Stimulated activated CD8-positive, alpha-beta memory T cell treated with anti-CD3 and anti-CD28 coated beads, Interleukin-7, amount 100 ng/mL, for 24 hours (primary cell): Measurements from ENCODE around the gene ASB17.
"Not testable (repeated sequence)": the region's sequence is repeated elsewhere in the genome, so short reads cannot be mapped to it uniquely, and the experiment has no call there.

ENCODE experiments used
- DNase-seq: peaks from one replicate; pipeline ENCODE4 v3.0.0-alpha.2; 2020; ENCODE audit warnings: low read depth

Gene ASB17, protein sequence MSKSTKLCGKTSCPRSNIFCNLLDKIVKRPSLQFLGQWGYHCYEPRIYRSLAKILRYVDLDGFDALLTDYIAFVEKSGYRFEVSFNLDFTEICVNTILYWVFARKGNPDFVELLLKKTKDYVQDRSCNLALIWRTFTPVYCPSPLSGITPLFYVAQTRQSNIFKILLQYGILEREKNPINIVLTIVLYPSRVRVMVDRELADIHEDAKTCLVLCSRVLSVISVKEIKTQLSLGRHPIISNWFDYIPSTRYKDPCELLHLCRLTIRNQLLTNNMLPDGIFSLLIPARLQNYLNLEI

DNA sequence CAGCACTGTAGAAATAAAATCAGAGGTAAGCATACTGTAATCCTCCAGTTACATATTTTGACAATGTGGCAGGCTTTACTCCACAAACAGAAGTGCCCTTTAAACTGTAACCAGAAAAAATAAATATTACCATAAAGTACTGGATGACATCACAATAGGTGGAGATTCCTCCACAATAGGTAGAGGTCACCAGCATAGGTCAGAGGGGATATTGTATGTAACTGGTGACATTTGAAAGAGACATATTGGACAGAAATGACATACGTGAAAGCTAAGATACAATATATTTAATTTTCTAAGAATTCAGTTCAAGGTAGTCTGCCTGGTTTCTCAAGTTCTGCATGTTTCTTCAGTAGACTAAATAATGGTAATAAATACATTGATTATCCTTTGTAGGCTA, at the start of gene ASB17:
Gene ASB17, minus strand, starts transcription at position 101 of the 400 bp plus-strand sequence. CDS start 113 bp downstream, outside the sequence.
- DNase-seq, result no peak

DNA sequence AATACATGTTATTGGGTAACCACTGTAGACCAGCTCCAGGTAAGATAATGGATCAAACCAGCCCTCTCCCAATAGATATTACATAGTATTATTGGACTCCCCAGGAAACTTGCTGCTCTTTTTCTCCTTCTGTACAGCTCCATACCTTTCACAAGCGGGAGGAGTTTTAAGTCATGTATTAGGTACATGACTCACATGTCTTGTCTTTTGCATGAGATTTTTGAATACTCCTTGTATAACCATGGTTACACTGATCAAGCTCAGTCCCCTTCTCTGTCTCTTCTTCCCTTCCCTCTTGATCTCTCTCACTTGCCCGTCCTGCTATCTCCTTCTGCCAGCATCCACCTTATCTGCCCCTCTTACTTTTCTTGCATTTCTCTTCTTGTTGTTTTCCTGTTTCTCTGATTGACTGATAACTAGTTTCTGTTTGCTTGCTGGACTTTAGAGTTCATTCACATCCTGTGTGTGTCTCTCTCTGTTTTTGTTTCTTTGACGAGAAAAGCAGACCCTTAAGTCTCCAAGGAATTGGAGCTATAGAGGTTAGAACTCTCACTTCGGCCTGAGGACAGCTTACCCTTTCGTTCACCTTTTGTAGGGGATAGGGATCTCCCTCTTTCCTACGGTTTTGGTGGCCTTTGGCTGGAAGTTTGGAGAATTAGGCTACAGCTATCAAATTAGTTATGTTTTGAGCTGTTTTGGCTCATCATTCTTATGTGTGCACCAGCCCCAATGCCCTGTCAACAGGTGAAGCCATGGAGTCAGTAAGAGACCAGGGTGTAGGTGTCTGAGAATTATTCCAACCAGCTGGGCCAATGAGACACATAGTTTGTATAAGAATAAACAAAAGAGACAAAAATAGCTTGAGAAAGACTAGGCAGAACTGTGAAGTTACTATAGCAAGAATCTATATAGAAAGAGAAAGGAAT, 49.0 kb upstream of the ASB17 start:
- DNase-seq, result no peak

DNA sequence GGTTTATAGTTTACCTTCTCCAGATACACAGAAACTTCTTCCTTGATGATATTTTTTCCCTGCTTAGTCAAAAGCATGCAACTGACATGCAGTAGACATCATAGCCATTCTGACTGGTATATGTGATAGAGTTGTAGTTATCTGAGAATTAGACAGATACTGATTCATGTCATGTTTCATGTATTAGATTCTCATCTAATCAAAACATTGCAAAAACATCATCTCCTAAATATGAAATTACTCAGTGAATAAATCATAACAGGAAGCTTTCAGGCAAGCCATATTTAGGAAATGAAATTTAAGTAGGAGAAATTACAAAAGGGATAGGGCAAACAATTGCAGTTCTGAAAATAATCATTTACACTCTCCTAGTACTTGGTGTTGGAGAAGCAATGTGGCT, 38.4 kb upstream of the ASB17 start:
- no peak for DNase-seq

DNA sequence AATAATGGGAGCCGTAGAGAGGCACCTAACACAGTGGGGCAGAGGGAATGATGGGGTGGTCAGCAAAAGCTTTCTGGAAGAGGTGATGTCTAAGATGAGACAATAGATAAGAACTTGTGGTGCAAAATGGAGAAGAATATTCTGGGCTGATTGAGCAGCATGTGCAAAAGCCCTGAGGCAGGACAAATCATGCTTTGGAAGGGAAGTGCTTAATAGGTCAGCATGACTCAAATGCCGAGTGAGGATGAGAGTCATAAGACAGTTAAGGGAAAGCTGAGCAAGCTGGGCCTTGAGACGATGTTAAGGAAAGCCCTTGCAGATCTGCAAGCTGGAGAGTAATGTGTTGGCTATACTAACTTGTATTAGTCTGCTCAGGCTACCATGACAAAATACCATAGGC, 37.3 kb upstream of the ASB17 start:
- DNase-seq, result no peak

DNA sequence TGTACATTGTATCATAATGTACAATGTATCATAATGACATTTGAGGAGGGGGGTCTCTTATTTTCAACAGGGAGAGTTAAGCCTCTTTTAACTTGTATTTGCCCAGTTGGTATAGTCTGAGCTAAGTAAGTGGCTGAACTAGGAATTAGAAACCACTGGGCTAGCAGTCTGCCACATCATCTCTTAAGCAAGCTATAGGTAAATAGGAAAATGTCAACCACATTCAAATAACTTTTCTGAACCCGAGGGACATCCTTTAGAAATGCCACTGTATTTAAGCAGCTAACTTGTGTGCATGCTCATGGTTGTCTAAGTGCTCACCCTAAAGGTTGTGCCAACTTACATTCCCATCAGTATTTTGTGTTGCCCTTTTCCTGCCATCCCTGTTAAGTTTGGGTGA, 35.5 kb upstream of the ASB17 start:
- no peak for DNase-seq

DNA sequence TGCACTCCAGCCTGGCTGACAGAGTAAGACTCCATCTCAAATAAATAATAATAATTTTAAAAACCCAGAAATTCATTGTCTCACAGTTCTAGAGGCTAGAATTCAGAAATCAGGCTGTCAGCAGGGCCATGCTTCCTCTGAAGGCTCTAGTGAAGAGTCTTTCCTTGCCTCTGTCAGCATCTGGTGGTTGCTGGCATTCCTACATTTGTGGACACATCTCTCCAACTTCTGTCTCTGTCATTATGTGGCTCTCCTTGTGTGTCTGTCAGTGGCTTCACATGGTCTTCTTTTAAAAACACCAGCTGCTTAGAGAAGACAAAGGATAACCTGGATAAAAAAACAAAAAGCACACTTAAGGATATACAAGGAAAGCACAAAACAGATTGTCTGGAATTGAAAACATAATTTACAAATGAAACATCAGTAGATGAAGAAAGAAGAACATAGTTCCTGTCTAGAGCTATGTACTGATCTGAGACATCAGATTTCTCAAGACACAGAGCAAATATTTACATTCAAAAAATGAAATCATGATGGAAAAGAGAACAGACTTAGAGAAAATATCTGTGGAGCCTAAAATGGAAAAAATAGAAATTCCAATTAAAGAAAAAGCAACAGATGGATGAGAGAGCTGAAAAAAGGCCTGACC, 32.7 kb upstream of the ASB17 start:
- no peak for DNase-seq

DNA sequence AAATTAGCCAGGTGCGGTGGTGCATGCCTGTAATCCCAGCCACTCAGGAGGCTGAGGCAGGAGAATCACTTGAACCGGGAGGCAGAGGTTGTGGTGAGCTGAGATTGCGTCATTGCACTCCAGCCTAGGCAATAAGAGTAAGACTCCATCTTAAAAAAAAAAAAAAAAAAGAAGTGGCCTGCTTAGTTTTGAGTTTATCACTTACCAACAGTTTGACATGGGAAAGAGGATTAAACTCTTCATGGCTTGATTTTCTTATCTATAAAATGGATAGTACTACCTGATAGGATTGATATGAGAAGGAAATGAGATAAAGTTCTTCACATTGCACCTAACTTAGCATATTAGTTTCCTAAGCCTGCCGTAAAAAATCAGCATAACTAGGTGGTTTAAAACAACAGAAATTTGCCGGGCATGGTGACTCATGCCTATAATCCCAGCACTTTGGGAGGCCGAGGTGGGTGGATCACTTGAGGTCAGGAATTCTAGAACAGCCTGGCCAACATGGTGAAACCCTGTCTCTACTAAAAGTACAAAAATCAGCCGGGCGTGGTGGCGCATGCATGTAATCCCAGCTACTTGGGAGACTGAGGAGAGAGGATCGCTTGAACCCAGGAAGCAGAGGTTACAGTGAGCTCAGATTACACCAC, 32.0 kb upstream of the ASB17 start:
- DNase-seq, result not testable (repeated sequence)

DNA sequence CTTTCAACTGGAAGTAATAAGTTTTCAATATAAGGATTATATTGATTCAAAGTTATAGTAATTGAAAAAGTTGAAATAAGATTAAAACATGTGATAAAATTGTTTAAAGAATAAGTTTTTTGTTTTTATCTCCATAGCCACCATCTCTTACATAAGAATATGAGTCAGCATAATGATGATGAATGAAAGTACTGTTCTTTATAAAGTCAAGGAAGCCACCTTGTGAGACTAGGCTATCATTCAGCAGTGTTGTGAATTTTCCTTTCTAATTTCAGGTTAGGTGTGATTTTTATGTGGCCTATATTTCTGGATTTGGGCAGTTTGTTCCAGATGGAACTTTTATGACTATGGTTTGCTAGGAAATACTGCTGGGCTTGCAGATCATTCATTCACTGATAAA, 22.4 kb upstream of the ASB17 start:
- no peak for DNase-seq

DNA sequence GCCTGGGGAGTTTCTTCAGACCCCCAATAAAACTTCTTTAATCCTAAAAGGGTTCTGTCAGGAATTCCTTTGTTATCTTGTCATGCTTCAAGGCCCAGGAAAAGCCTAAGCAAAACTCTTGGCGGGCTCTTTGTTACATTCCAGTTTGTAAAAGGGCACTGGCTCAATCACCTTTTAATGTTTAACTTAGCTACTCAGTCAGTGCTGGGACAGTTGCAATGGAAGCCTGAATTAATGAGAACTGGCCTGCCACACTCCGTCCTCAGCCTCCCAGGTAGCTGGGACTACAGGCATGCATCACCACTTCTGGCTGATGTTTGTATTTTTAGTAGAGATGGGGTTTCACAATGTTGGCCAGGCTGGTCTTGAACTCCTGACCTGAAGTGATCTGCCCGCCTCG, 21.3 kb upstream of the ASB17 start:
- no peak for DNase-seq

DNA sequence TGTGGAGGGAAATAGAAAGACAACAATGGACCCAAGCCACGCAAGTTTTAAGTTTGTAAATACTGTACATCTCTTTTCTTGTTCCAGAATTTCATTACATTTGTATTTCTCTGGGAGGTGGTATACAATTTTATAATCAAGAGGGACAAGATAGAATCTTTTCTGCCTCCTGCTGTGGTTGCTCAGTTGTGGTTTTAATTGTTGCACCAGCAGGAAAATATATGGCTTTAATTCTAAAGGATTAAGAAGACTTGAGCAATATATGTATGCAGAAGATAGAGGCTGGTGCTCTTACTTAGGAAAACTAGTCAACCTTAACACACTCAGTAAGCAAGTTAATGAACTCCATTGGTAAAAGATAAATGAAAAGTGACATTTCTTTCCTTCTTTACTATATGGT, 19.8 kb upstream of the ASB17 start:
- no peak for DNase-seq

DNA sequence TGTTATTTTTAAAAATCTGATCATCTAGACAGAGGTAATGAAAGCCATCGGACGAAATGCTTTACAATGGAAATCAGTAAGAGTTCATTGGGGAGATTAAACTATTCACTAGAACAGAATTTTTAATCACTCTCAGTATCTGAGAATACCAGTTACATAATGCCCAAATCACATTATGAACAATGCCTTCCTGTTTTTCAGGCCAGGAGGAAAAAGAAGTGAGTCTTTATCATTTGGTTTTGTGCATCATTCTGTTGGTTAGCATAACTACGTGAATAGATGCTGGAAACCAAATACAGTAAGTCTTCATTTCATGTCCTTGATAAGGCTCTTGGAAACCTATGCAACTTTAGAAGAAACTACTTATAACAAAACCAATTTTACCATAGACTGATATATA, 18.0 kb upstream of the ASB17 start:
- DNase-seq, result no peak

DNA sequence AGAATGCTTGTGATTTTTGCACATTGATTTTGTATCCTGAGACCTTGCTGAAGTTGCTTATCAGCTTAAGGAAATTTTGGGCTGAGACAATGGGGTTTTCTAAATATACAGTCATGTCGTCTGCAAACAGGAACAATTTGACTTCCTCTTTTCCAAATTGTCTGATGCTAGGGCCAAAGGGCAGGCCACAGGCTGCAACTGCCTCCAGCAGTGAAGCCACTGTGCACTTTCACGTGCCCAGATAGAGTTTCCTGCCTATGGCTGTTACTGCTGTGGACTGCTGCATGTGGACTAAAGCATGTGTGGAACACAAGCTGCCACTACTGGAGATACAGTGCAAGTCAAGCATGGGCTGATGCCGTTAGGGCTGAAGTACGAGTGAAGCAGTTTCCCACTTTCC, 10.8 kb upstream of the ASB17 start:
- DNase-seq, result not testable (repeated sequence)

DNA sequence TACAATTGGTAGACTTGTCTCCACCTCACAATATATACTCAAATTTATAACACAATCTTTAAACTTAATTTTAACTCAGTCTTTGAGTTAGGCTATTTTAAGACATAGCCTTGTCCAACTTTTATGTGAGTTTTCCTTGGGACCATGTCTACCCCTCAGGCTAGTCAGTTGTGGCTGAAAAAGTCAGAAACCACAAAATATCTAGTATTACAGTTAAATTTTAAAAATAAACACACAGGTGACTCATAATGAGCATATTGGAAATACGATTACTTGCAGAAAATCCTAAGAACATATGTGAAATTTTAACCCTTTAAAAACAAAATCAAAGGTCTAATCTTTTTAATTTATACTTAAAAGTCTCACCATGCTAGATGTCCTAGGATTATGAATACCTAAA, 4.8 kb upstream of the ASB17 start:
- DNase-seq, result no peak

DNA sequence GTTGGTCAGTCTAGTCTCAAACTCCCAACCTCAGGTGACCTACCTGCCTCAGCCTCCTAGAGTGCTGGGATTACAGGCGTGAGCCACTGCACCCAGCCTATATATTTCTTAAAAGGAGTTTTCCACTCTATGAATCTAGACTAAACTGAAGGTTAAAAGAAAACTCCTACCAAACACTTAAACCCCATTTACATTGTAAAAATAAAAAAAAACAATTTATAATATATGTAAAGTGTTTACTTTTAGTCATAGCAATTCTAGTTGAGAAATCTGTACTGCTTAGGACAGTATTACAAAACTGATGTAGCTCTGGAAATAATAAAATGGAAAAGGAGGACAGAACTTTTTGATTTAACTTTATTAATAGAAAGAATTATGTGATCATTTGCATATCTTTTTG, 9.5 kb downstream of the ASB17 start:
- no peak for DNase-seq

DNA sequence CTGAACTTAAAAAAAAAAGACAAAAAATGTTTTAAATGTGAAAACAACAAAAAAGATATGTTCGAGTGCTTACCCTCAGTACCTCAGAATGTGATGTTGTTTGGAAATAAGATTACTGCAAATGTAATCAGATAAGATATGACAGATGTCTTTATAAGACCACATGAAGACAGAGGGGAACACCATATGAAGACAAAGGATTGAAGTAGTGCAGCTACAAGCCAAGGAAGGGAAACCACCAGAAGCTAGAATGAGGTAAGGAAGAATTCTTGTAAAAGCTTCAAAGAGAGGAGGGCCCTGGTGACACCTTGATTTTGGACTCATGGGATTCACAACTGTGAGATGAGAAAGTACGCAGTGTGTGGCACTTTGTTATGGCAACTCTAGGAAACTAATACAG, 15.4 kb downstream of the ASB17 start:
- no peak for DNase-seq

DNA sequence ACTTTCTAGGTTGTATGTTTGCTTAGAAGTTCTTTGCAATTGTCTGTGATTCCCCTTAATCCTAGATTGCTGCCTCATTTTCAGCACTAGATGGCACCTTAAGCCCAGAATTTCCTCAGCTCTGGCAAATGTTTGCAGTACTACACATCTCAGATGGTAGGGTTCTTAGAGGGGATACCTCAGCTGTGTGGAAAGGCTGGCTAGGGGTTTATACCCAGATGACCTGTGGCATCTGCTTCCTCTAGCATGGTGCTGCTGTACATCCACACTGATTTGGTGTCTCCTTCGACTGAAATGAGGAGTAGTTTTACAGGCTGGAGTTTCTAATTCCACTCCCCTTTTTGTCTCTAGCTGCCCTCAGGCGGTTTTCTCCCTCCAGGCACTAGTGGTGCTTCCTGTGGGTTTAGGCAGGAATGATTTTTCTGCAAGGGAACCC, 23.5 kb downstream of the ASB17 start:
- no peak for DNase-seq

DNA sequence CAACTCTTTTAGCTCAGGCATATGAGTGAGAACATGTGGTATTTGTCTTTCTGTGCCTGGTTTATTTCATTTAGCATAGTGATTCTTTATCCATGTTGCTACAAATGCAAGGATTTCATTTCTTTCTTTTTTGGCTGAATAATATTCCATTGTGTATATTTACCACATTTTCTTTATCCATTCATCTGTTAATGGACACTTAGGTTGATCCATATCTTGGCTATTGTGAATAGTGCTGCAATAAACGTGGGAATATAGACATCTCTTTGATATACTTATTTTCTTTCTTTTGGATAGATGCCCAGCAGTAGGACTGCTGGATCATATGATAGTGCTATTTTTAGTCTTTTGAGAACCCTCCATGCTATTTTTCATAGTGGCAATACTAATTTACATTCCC, 30.8 kb downstream of the ASB17 start:
- no peak for DNase-seq

DNA sequence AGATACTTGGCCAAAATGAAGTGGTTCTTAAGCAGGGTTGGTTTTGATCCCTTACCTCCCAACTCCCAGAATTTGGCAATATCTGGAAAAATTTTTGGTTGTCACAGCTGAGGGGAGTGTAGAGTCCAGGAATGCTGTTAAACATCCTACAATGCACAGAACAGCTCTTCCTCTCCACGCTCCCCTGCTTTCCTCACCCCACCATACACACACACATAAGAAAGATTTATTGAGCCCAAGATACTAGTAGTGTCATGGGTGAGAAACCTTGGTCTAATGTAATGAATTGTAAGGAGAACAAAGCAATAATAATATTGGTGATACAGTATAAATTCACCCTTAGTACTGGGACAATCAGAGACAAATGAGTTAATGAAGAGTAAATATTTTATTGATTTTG, 47.8 kb downstream of the ASB17 start:
- no peak for DNase-seq

DNA sequence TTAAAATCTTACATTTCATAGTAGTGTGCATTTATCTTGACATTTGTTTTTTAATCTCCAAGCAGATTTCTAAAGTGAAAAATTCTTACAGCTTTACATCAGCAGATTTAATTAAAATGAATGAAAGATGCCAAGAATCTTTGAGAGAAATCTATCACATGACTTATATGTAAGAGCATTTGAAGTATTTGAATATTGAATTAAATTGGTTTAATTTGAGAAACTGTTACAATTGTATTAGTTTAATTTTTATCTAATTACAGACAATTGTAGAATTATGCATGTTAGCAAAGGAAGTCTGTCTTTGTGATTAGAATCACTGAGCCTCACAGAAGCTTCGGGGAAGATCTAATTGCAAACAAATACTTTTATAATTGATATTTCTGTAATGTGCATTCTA, 52.2 kb downstream of the ASB17 start:
- no peak for DNase-seq

DNA sequence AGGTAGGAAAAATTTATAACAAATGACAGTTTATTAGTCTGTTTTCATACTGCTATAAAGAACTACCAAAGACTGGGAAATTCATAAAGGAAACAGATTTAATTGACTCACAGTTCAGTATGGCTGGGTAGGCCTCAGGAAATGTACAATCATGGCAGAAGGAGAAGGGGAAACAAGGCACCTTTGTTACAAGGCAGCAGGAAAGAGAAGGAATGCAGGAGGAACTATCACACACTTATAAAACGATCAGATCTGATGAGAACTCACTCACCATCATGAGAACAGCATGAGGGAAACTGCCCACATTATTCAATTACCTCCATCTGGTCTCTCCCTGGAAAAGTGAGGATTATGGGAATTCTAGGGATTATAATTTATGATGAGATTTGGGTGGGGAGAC, 61.3 kb downstream of the ASB17 start:
- DNase-seq, result no peak
